Tibial artery (tissue), 4 donors: ENCODE results near the gene CNTN6.
A peak's percentile ranks its signal among the peaks of the same experiment; 100 is the strongest.

ENCODE experiments used
- DNase-seq, 2 donors: peaks; one replicate each; pipeline ENCODE4 v3.0.0-alpha.2; 2019
- H3K27ac ChIP-seq, 2 donors: fragments of 200-600 bp; sonication (generic) in 1 of 2; 1 replicate in 1 of 2; 2 replicates in 1 of 2; pipeline ENCODE4 v1.5.1; 2018 to 2019; ENCODE audit warnings: mild to moderate bottlenecking in 1 of 2
- H3K27me3 ChIP-seq, 2 donors: fragments of 200-600 bp; sonication (generic) in 1 of 2; one replicate each; pipeline versions ENCODE4 v1.5.1 to v1.6.0; 2016 to 2019
- H3K36me3 ChIP-seq, 3 donors: fragments of 200-600 bp; sonication (generic) in 2 of 3; one replicate each; pipeline ENCODE4 v1.5.1; 2016 to 2019; ENCODE audit warnings: mild to moderate bottlenecking in 2 of 3
- H3K4me1 ChIP-seq, 4 donors: fragments of 200-600 bp; sonication (generic) in 2 of 4; 1 replicate in 3 of 4; 2 replicates in 1 of 4; pipeline ENCODE4 v1.5.1; 2016 to 2019
- H3K4me3 ChIP-seq, 2 donors: fragments of 200-600 bp; sonication (generic) in 1 of 2; 1 replicate in 1 of 2; 2 replicates in 1 of 2; pipeline ENCODE4 v1.5.1; 2018 to 2019; ENCODE audit warnings: mild to moderate bottlenecking in 2 of 2
- H3K9me3 ChIP-seq, 3 donors: fragments of 200-600 bp; sonication (generic) in 1 of 3; one replicate each; pipeline ENCODE4 v1.5.1; 2016 to 2019
- intact Hi-C: fragments of 100-400 bp; cut with DNase I; formaldehyde crosslinking; loops from one replicate; pipeline ENCODE4 v1.15.0; 2023; ENCODE audit warnings: low total_unique reads
- TF ChIP-seq, protein P1 (sequence below), 2 experiments: fragments of 200-600 bp in 1 of 2; fragments of 450-650 bp in 1 of 2; IDR thresholded peaks; one replicate each; pipeline ENCODE4 v1.5.1; 2017 to 2019; ENCODE audit warnings: antibody characterized with exemption in 2 of 2, mild to moderate bottlenecking in 1 of 2, moderate library complexity in 1 of 2

Gene CNTN6

DNA sequence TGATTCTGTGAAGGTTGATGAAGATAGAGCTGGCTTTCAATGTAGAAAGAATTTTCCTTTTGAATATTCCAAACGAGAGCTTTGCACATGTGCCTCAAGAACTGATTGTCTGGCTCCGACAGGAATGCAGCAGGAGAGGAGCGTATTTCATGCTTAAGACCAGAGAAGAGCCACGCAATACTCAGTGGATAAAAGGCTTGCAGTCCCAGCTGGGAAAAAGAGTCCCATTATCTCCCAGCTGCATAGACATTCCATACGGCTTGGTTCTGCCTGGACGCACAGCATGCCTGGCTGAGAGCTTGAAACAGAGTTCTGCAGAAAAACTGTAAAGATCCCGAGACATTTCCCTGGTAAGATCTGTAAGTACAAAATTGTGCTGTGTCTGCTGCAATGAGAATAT lies at the start of gene CNTN6:
CNTN6 (plus strand) TSS at position 254 of the 400 bp plus-strand sequence. CDS start 54,985 bp downstream, outside the sequence.
- TF ChIP-seq, protein P1, sequence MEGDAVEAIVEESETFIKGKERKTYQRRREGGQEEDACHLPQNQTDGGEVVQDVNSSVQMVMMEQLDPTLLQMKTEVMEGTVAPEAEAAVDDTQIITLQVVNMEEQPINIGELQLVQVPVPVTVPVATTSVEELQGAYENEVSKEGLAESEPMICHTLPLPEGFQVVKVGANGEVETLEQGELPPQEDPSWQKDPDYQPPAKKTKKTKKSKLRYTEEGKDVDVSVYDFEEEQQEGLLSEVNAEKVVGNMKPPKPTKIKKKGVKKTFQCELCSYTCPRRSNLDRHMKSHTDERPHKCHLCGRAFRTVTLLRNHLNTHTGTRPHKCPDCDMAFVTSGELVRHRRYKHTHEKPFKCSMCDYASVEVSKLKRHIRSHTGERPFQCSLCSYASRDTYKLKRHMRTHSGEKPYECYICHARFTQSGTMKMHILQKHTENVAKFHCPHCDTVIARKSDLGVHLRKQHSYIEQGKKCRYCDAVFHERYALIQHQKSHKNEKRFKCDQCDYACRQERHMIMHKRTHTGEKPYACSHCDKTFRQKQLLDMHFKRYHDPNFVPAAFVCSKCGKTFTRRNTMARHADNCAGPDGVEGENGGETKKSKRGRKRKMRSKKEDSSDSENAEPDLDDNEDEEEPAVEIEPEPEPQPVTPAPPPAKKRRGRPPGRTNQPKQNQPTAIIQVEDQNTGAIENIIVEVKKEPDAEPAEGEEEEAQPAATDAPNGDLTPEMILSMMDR (IDR thresholded peaks at IDR 0.05), result no peak
- no peaks in the 10 kb centered on the region for H3K27me3 ChIP-seq
- no peaks in the 10 kb centered on the region for H3K36me3 ChIP-seq
- intact Hi-C loops, result no loop called here
- no peak within 1 kb of the TSS for H3K4me3 ChIP-seq
- no peak for DNase-seq
- H3K27ac ChIP-seq, result no peak within 1 kb of the TSS
- H3K9me3 ChIP-seq, result no peaks in the 10 kb centered on the region
- H3K4me1 ChIP-seq, result peaks cover 0 to 7% (median 0%) of the 10 kb centered on the region in 4 donors

DNA sequence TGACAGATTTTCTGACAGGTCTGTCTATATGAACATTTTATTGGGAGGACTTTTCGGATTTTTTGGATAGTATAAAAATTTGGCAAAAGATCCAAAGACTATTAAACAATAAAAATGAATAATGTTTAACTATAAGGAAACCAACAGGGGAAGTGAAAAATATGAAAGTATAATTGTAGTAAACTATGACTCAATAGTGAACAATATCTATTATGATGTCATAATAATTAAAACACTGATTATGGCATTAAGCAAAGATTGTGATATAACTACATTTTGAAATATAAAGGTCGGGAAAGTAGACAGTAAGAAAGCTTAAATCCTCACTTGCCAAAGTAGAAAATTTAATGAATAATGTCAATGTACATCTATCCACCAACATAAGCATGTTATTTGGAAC lies 44.3 kb upstream of the CNTN6 start:
- peaks cover 0 to 3% (median 0%) of the 10 kb centered on the region in 3 donors for H3K9me3 ChIP-seq
- H3K27me3 ChIP-seq, result no peaks in the 10 kb centered on the region
- no peaks in the 10 kb centered on the region for H3K36me3 ChIP-seq
- H3K27ac ChIP-seq, result no peak overlapping the region
- no peak for DNase-seq
- no peak overlapping the region for H3K4me3 ChIP-seq
- TF ChIP-seq, protein P1 (IDR thresholded peaks at IDR 0.05), result no peak
- no peaks in the 10 kb centered on the region for H3K4me1 ChIP-seq
- intact Hi-C loops, result no loop called here

GRCh38 chr3:1055870-1056269 lies 37.0 kb upstream of the CNTN6 start:
- Histone ChIP-seq H3K9me3 (no peaks in the 10 kb centered on the region), H3K27ac (no peak overlapping the region), H3K27me3 (no peaks in the 10 kb centered on the region), H3K4me1 (peaks cover 0 to 7% (median 0%) of the 10 kb centered on the region in 4 donors), H3K36me3 (no peaks in the 10 kb centered on the region), H3K4me3 (no peak overlapping the region)
- no peak for DNase-seq
- TF ChIP-seq, protein P1 (IDR thresholded peaks at IDR 0.05), result no peak
- intact Hi-C loops, result no loop called here

- peak overlapping the region in 1 of 2 donors; percentile 4 for H3K4me3 ChIP-seq
- H3K27ac ChIP-seq, result no peak overlapping the region
- H3K27me3 ChIP-seq, result no peaks in the 10 kb centered on the region
- H3K9me3 ChIP-seq, result no peaks in the 10 kb centered on the region
- TF ChIP-seq, protein P1 (IDR thresholded peaks at IDR 0.05), result no peak
- H3K36me3 ChIP-seq, result no peaks in the 10 kb centered on the region
- intact Hi-C loops, result no loop called here
- peaks cover 0 to 7% (median 0%) of the 10 kb centered on the region in 4 donors for H3K4me1 ChIP-seq
- no peak for DNase-seq
Observed at GRCh38 chr3:1056744-1057143, 36.1 kb upstream of the CNTN6 start.

GRCh38 chr3:1057436-1057835 lies 35.4 kb upstream of the CNTN6 start:
- intact Hi-C loops, result no loop called here

More at GRCh38 chr3:1057436-1057835, 35.4 kb upstream of the CNTN6 start:
- no peaks in the 10 kb centered on the region for H3K27me3 ChIP-seq
- TF ChIP-seq, protein P1 (IDR thresholded peaks at IDR 0.05), result no peak
- H3K36me3 ChIP-seq, result no peaks in the 10 kb centered on the region
- peaks cover 0 to 7% (median 0%) of the 10 kb centered on the region in 4 donors for H3K4me1 ChIP-seq
- H3K9me3 ChIP-seq, result no peaks in the 10 kb centered on the region
- H3K4me3 ChIP-seq, result no peak overlapping the region
- no peak overlapping the region for H3K27ac ChIP-seq
- no peak for DNase-seq
